Naive B cell (primary cell): ENCODE measurements around the gene FLII. TPM values are rescaled to one million over a fixed set of nuclear protein-coding genes. Genes with fewer than 3 reads are reported as not detected.

Experiments used
- ATAC-seq, 2 donors: fragments of 150-1000 bp; cut with Tn5 transposase; 2 replicates each; pipeline ENCODE4 v1.10.0; 2021; ENCODE audit warnings: low read depth in 2 of 2, mild to moderate bottlenecking in 2 of 2, moderate library complexity in 2 of 2
- DNase-seq: peaks from one replicate; pipeline ENCODE4 v3.0.0; 2022
- H3K27ac Mint-ChIP-seq, 6 donors: one replicate each; pipeline ENCODE4 v1.8.0; 2020 to 2022; ENCODE audit warnings: mild to moderate bottlenecking in 6 of 6, mixed read lengths in 6 of 6, moderate library complexity in 5 of 6, inconsistent platforms in 2 of 6
- H3K27me3 Mint-ChIP-seq, 3 donors: one replicate each; pipeline ENCODE4 v1.8.0; 2021 to 2022; ENCODE audit warnings: mixed read lengths in 3 of 3, mild to moderate bottlenecking in 1 of 3
- H3K36me3 Mint-ChIP-seq, 2 donors: one replicate each; pipeline ENCODE4 v1.8.0; 2020 to 2022; ENCODE audit warnings: mixed read lengths in 2 of 2, inconsistent platforms in 1 of 2, mild to moderate bottlenecking in 1 of 2
- H3K4me1 Mint-ChIP-seq, 3 donors: one replicate each; pipeline ENCODE4 v1.8.0; 2020 to 2022; ENCODE audit warnings: mixed read lengths in 3 of 3, inconsistent platforms in 1 of 3, mild to moderate bottlenecking in 1 of 3, moderate library complexity in 1 of 3
- H3K4me3 Mint-ChIP-seq, 8 donors: one replicate each; pipeline ENCODE4 v1.8.0; 2020 to 2022; ENCODE audit warnings: mild to moderate bottlenecking in 8 of 8, mixed read lengths in 8 of 8, moderate library complexity in 8 of 8, inconsistent platforms in 2 of 8
- H3K9me3 Mint-ChIP-seq, 7 donors: one replicate each; pipeline ENCODE4 v1.8.0; 2020 to 2022; ENCODE audit warnings: mixed read lengths in 7 of 7, mild to moderate bottlenecking in 5 of 7, inconsistent platforms in 2 of 7, moderate library complexity in 1 of 7
- polyA plus RNA-seq, 6 donors: library from polyadenylated mRNA; unstranded; fragments of 300-500 nt; fragmentation: Illumina TruSeq; gene quantifications; one replicate each; pipeline ENCODE4 v1.2.3, GENCODE V29; 2021; ENCODE audit warnings: low read depth in 6 of 6

The FLII gene
- polyA plus RNA-seq, 6 donors from 2014 or later, result 80.0 to 169 (median 98.4) TPM

GRCh38 chr17:18267927-18268711, 9.6 kb upstream of the FLII start:
- ATAC-seq (no peak), DNase-seq (no peak)
- no peak overlapping the region for H3K4me3 Mint-ChIP-seq
- H3K9me3 Mint-ChIP-seq, result no peaks in the 10 kb centered on the region
- H3K4me1 Mint-ChIP-seq, result peaks cover 0 to 3% (median 3%) of the 10 kb centered on the region in 3 donors
- no peaks in the 10 kb centered on the region for H3K27me3 Mint-ChIP-seq
- no peaks in the 10 kb centered on the region for H3K36me3 Mint-ChIP-seq
- H3K27ac Mint-ChIP-seq, result no peak overlapping the region

GRCh38 chr17:18267366-18267765, 8.8 kb upstream of the FLII start:
- H3K9me3 Mint-ChIP-seq, result no peaks in the 10 kb centered on the region
- no peaks in the 10 kb centered on the region for H3K27me3 Mint-ChIP-seq
- H3K4me3 Mint-ChIP-seq, result no peak overlapping the region
- ATAC-seq, result no peak
- H3K27ac Mint-ChIP-seq, result no peak overlapping the region
- peaks cover 3 to 7% (median 3%) of the 10 kb centered on the region in 3 donors for H3K4me1 Mint-ChIP-seq
- no peak for DNase-seq
- H3K36me3 Mint-ChIP-seq, result no peaks in the 10 kb centered on the region

GRCh38 chr17:18263885-18264682, 5.5 kb upstream of the FLII start:
- no peaks in the 10 kb centered on the region for H3K36me3 Mint-ChIP-seq
- H3K27me3 Mint-ChIP-seq, result no peaks in the 10 kb centered on the region
- ATAC-seq (no peak), DNase-seq (no peak)
- no peak overlapping the region for H3K27ac Mint-ChIP-seq
- peaks cover 21 to 26% (median 24%) of the 10 kb centered on the region in 3 donors for H3K4me1 Mint-ChIP-seq
- H3K4me3 Mint-ChIP-seq, result no peak overlapping the region
- H3K9me3 Mint-ChIP-seq, result no peaks in the 10 kb centered on the region

- H3K4me1 Mint-ChIP-seq, result peaks cover 25 to 31% (median 30%) of the 10 kb centered on the region in 3 donors
- H3K27ac Mint-ChIP-seq, result no peak overlapping the region
- DNase-seq (no peak), ATAC-seq (no peak)
- peak overlapping the region in 4 of 8 donors; percentile 47 to 93 (median 84) for H3K4me3 Mint-ChIP-seq
- no peaks in the 10 kb centered on the region for H3K36me3 Mint-ChIP-seq
- no peaks in the 10 kb centered on the region for H3K9me3 Mint-ChIP-seq
- no peaks in the 10 kb centered on the region for H3K27me3 Mint-ChIP-seq
These were observed 4.1 kb upstream of the FLII start for GRCh38 chr17:18262641-18263040.

- peak overlapping the region in 2 of 6 donors; percentile 52 to 76 for H3K27ac Mint-ChIP-seq
- no peaks in the 10 kb centered on the region for H3K27me3 Mint-ChIP-seq
- no peak for ATAC-seq
- H3K9me3 Mint-ChIP-seq, result no peaks in the 10 kb centered on the region
- no peak for DNase-seq
- no peaks in the 10 kb centered on the region for H3K36me3 Mint-ChIP-seq
- peaks cover 28 to 36% (median 35%) of the 10 kb centered on the region in 3 donors for H3K4me1 Mint-ChIP-seq
- peak overlapping the region in 6 of 8 donors; percentile 75 to 93 (median 86) for H3K4me3 Mint-ChIP-seq
These were observed 3.6 kb upstream of the FLII start for GRCh38 chr17:18262111-18262510.

- peaks cover 31 to 40% (median 38%) of the 10 kb centered on the region in 3 donors for H3K4me1 Mint-ChIP-seq
- peak overlapping the region; percentile 75 to 93 (median 86) for H3K4me3 Mint-ChIP-seq
- ATAC-seq (no peak), DNase-seq (no peak)
- H3K27ac Mint-ChIP-seq, result peak overlapping the region in 3 of 6 donors; percentile 76 to 82 (median 80)
- H3K36me3 Mint-ChIP-seq, result no peaks in the 10 kb centered on the region
- no peaks in the 10 kb centered on the region for H3K27me3 Mint-ChIP-seq
- H3K9me3 Mint-ChIP-seq, result no peaks in the 10 kb centered on the region
These were observed 3.1 kb upstream of the FLII start for GRCh38 chr17:18261659-18262058.

GRCh38 chr17:18261146-18261515, 2.6 kb upstream of the FLII start:
- ATAC-seq (no peak), DNase-seq (peak; percentile 12)
- Mint-ChIP-seq H3K4me3 (peak overlapping the region; percentile 75 to 93 (median 86)), H3K27ac (peak overlapping the region in 4 of 6 donors; percentile 59 to 91 (median 78)), H3K27me3 (no peaks in the 10 kb centered on the region), H3K9me3 (no peaks in the 10 kb centered on the region), H3K36me3 (no peaks in the 10 kb centered on the region), H3K4me1 (peaks cover 31 to 44% (median 43%) of the 10 kb centered on the region in 3 donors)

- peak within 1 kb of the TSS; percentile 30 to 91 (median 68) for H3K27ac Mint-ChIP-seq
- no peaks in the 10 kb centered on the region for H3K27me3 Mint-ChIP-seq
- ATAC-seq (peak; percentile 88), DNase-seq (peak; percentile 91)
- no peaks in the 10 kb centered on the region for H3K36me3 Mint-ChIP-seq
- H3K9me3 Mint-ChIP-seq, result no peaks in the 10 kb centered on the region
- peaks cover 31 to 46% (median 44%) of the 10 kb centered on the region in 3 donors for H3K4me1 Mint-ChIP-seq
- peak within 1 kb of the TSS; percentile 75 to 93 (median 86) for H3K4me3 Mint-ChIP-seq
These were observed 2.0 kb upstream of the FLII start, which contains the start of gene MIEF2 for GRCh38 chr17:18260332-18261145. MIEF2 (plus strand) TSS chr17:18260662; CDS start chr17:18262721, 2,059 bp downstream.

- ATAC-seq, result no peak
- Mint-ChIP-seq H3K36me3 (no peaks in the 10 kb centered on the region), H3K27me3 (no peaks in the 10 kb centered on the region), H3K27ac (peak overlapping the region; percentile 30 to 91 (median 62)), H3K9me3 (no peaks in the 10 kb centered on the region), H3K4me1 (peaks cover 31 to 46% (median 44%) of the 10 kb centered on the region in 3 donors), H3K4me3 (peak overlapping the region; percentile 75 to 93 (median 86))
- DNase-seq, result no peak
These were observed 1.2 kb upstream of the FLII start for GRCh38 chr17:18259621-18260331.

GRCh38 chr17:18257982-18258355, 569 bp downstream of the FLII start:
- no peaks in the 10 kb centered on the region for H3K36me3 Mint-ChIP-seq
- ATAC-seq, result peak; percentile 42 to 48
- DNase-seq, result peak; percentile 60
- peaks cover 27 to 50% (median 43%) of the 10 kb centered on the region in 3 donors for H3K4me1 Mint-ChIP-seq
- H3K9me3 Mint-ChIP-seq, result no peaks in the 10 kb centered on the region
- H3K4me3 Mint-ChIP-seq, result peak overlapping the region; percentile 88 to 99 (median 97)
- peak overlapping the region in 5 of 6 donors; percentile 79 to 92 (median 91) for H3K27ac Mint-ChIP-seq
- H3K27me3 Mint-ChIP-seq, result no peaks in the 10 kb centered on the region

GRCh38 chr17:18257268-18257981, 1.1 kb downstream of the FLII start:
- Mint-ChIP-seq H3K36me3 (no peaks in the 10 kb centered on the region), H3K27ac (peak overlapping the region in 5 of 6 donors; percentile 79 to 92 (median 91)), H3K27me3 (no peaks in the 10 kb centered on the region), H3K4me1 (peaks cover 25 to 47% (median 43%) of the 10 kb centered on the region in 3 donors), H3K4me3 (peak overlapping the region; percentile 88 to 99 (median 97)), H3K9me3 (no peaks in the 10 kb centered on the region)
- DNase-seq (no peak), ATAC-seq (no peak)

GRCh38 chr17:18256776-18257175, 1.8 kb downstream of the FLII start:
- Mint-ChIP-seq H3K36me3 (no peaks in the 10 kb centered on the region), H3K27me3 (no peaks in the 10 kb centered on the region), H3K9me3 (no peaks in the 10 kb centered on the region), H3K4me1 (peaks cover 20 to 41% (median 38%) of the 10 kb centered on the region in 3 donors), H3K27ac (peak overlapping the region in 1 of 6 donors; percentile 92), H3K4me3 (peak overlapping the region in 6 of 8 donors; percentile 88 to 99 (median 98))
- ATAC-seq (no peak), DNase-seq (no peak)
